Mesenteric fat pad (tissue), 1 donor: ENCODE measurements around the gene TMEM138. TPM values are rescaled to one million over a fixed set of nuclear protein-coding genes. Genes with fewer than 3 reads are reported as not detected.

Experiments
- DNase-seq: peaks from one replicate; pipeline ENCODE4 v3.0.0-alpha.2; 2020; ENCODE audit warnings: low spot score
- total RNA-seq: library from RNA; stranded (reverse); fragmentation: NEBNext Ultra II Directional; extraction: Animal tissue kit (Norgen Biotek cat#: 25700); gene quantifications from one replicate; pipeline ENCODE4 v1.2.1, GENCODE V29; 2021
- donor health status: DM: yes; HTN: yes; CAD: no.

TMEM138 gene
- total RNA-seq, 1 donor from 2014 or later = 68.2 TPM

GRCh38 chr11:61404641-61405040 lies 42.5 kb downstream of the TMEM138 start:
- no peak for DNase-seq

DNA sequence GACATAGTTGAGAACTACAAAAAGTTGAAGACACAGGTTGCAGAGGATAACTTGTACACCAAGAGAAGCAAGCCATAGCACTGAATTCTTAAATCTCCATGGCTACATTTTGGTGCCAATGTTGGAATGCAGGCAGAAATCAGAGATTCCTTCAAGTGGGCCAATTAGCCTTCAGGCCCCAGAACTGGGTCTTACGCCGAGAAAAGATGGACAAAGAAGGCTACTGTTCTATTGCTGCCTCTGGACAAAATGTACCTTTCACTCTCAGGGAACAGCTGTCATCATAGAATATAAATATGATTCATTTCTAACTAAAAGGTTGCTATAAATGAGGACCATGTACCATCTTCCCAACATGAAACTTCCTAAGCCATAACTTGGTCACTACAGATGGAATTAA lies 43.9 kb downstream of the TMEM138 start:
- DNase-seq = no peak

GRCh38 chr11:61406991-61407728 lies 45.0 kb downstream of the TMEM138 start:
- no peak for DNase-seq

DNA sequence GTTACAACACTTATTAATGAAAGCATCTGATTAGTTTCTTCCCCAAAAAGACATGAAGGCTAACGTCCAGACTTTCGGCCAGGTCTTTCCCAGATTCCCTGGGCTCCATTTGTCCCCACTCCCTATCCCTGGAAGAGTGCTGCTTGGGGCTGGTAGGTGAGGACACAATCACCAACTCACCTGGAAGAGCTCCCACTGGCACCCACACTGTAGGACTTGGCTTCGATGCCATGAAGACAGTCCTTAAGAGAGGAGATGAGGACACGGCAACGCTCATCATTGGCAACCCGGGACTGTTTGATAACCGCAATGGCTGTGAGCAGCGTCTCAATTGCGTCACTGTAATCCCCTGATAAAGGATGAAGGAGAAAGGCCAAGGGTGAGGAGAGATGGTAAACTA lies 49.4 kb downstream of the TMEM138 start:
- DNase-seq = no peak

DNA sequence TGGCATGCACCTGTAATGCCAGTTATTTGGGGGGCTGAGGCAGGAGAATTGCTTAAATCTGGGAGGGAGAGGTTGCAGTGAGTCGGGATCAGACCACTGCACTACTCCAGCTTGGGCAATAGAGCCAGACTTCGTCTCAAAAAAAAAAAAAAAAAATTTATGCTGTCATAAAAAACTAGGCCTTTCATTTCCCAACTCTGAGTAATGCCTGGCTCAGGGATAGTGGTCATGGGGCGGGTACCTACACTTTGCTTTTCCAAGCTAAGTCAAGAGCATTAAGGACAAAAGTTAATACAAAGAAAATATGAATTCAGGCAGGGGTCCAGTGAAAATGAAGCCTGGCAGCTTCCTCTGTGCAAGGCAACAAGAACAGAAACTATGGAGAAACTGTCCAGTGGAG lies 51.3 kb downstream of the TMEM138 start:
- DNase-seq = no peak

DNA sequence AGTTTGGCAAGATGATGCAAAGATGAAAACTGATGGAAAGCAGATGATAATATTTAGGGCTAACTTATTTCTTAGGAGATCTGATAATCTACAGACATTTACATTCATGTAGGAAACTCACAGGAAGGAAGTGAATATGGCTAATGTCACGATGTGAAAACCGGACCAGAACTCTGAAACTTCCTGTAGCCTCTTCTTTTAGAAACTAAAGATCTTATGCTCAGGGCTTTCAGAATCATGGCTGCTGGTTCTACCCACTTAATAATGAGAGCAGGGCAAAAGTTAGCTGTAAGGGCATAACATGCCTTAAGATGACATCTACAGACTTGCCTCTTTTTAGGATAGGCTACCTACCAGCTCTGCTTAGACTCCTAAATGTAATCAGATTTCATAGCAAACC lies 52.4 kb downstream of the TMEM138 start:
- DNase-seq = no peak

DNA sequence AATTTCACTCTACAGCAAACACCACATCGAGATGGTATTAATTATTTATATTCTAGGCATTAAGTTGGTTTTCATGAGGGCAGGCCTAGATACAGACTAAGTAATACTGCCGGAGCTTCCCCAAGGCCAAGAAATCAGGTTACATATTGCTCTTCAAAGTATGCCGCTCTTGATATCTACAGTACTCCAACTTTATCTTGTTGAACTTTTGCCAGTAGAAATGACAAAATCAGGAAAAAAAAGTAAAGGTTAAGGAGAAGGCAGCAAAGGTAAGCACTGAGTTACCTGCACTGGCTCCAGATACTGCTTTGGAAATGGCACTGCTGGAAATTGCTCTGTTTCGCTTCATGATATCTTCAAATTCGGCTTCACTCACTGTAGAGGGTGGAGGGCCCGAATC lies 53.2 kb downstream of the TMEM138 start:
- no peak for DNase-seq

DNA sequence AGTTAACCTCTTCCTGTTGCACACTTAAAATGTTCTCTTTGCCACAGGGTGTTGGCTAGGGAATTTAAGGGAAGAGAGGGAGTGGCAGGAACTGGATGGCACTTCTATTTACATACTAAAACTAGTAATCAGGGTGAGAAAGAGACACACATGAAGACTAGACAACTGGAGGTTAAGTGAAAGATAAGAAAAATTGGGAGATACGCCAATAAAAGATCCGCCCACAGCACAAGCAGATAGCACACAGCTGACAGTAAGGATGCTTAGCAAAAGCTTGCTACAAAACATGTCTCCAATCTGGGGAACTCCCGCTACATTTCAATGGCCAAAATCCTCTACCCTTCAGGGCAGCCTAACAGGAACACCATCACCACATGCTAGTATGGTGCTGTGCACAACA lies 54.8 kb downstream of the TMEM138 start:
- DNase-seq = no peak

GRCh38 chr11:61417670-61418069 lies 55.5 kb downstream of the TMEM138 start:
- DNase-seq = no peak

- no peak for DNase-seq
These were observed 56.0 kb downstream of the TMEM138 start for GRCh38 chr11:61418136-61418535.

Other genes starting within 250 kb of the TMEM138 start
- gene VPS37C, start 200.9 kb upstream of the TMEM138 start, total RNA-seq = 21.5 TPM
- gene PGA3, start 158.9 kb upstream of the TMEM138 start, total RNA-seq = 47.2 TPM
- gene PGA4, start 140.0 kb upstream of the TMEM138 start, total RNA-seq = 20.6 TPM
- gene PGA5, start 121.2 kb upstream of the TMEM138 start, total RNA-seq = 2.6 TPM
- 7.7 TPM for gene VWCE, start 67.1 kb upstream of the TMEM138 start, total RNA-seq
- gene DDB1, start 29.3 kb upstream of the TMEM138 start, total RNA-seq = 195 TPM
- gene TKFC, start 29.1 kb upstream of the TMEM138 start, total RNA-seq = 21.2 TPM
- 34.4 TPM for gene CYB561A3, start 492 bp upstream of the TMEM138 start, total RNA-seq
- gene TMEM216, start 30.2 kb downstream of the TMEM138 start, total RNA-seq = 9.9 TPM
- gene CPSF7, start 67.6 kb downstream of the TMEM138 start, total RNA-seq = 73.0 TPM
- 40.2 TPM for gene SDHAF2, start 67.8 kb downstream of the TMEM138 start, total RNA-seq
- 1.2 TPM for gene LRRC10B, start 146.4 kb downstream of the TMEM138 start, total RNA-seq
- gene SYT7, start 218.7 kb downstream of the TMEM138 start, total RNA-seq = 2.4 TPM